Psoas muscle (tissue), 8 donors: ENCODE results near the gene MAPK9. TPM values are rescaled to one million over a fixed set of nuclear protein-coding genes. Genes with fewer than 3 reads are reported as not detected.

Experiments used
- ATAC-seq, 4 donors: fragments of 200-7000 bp; cut with Tn5 transposase; one replicate each; pipeline ENCODE4 v1.9.1; 2020; ENCODE audit warnings: moderate library complexity in 3 of 4, mild to moderate bottlenecking in 2 of 4
- DNase-seq, 2 donors: peaks; one replicate each; pipeline ENCODE4 v3.0.0-alpha.2; 2020
- H3K27ac ChIP-seq: fragments of 200-600 bp; one replicate; pipeline ENCODE4 v1.8.0; 2022
- H3K27me3 ChIP-seq, 3 donors: fragments of 200-600 bp in 1 of 3; one replicate each; pipeline versions ENCODE4 v1.6.1 to v1.8.0; 2013 to 2022; ENCODE audit warnings: low read length in 2 of 3, mild to moderate bottlenecking in 2 of 3, moderate library complexity in 1 of 3; ENCODE audit not compliant: insufficient read depth in 3 of 3
- H3K36me3 ChIP-seq, 2 donors: fragments of 200-600 bp in 1 of 2; one replicate each; pipeline versions ENCODE4 v1.6.1 to v1.8.0; 2013 to 2022; ENCODE audit warnings: low read depth in 1 of 2, mild to moderate bottlenecking in 1 of 2, moderate library complexity in 1 of 2; ENCODE audit not compliant: insufficient read depth in 1 of 2
- H3K4me1 ChIP-seq: fragments of 200-600 bp; one replicate; pipeline ENCODE4 v1.8.0; 2022
- H3K4me3 ChIP-seq: fragments of 200-600 bp; one replicate; pipeline ENCODE4 v1.8.0; 2022; ENCODE audit warnings: mild to moderate bottlenecking
- H3K9me3 ChIP-seq: fragments of 200-600 bp; one replicate; pipeline ENCODE4 v1.8.0; 2022
- CTCF ChIP-seq: fragments of 200-600 bp; IDR thresholded peaks from one replicate; pipeline ENCODE4 v1.8.0; 2022; ENCODE audit warnings: antibody characterized with exemption
- WGBS, 3 donors: extraction: QIAGEN DNeasy Blood & Tissue Kit; methylation state at CpG; one replicate each; pipeline versions ENCODE4 v1.1.6 to v1.1.7; 2013; 5-methylcytosine and 5-hydroxymethylcytosine counted together
- intact Hi-C, 2 donors: fragments of 100-400 bp; cut with DNase I; formaldehyde crosslinking; loops; one replicate each; pipeline versions ENCODE4 v1.11.0 to v1.14.2; 2022
- polyA plus RNA-seq, 3 donors: library from polyadenylated mRNA; stranded (reverse); fragments of 200-250 nt; gene quantifications; one replicate each; pipeline ENCODE4 v1.2.3, GENCODE V29; 2013
- total RNA-seq, 4 donors: library from RNA; stranded (reverse); fragmentation: NEBNext Ultra II Directional in 2 of 4; extraction: Animal tissue kit (Norgen Biotek cat#: 25700) in 2 of 4; gene quantifications; one replicate each; pipeline versions ENCODE4 v1.2.1 to v1.2.4, GENCODE V29; 2021 to 2023
- donor health status: healthy with polysubstance abuse.
- donor health status: DM: no; HTN: no; CAD: no; lungs with moderate emphysema.
- donor health status: Bipolar disorder and iron deficiency.
- donor health status: healthy.
- donor health status: DM: yes; HTN: yes; CAD: no.
- donor health status: DM: no; HTN: no; CAD: no.
- donor health status: DM: no; HTN: no; CAD: no.
- donor health status: DM: yes; HTN: yes; CAD: no.

Gene MAPK9
- total and polyA plus RNA-seq, 7 donors = 16.1 to 40.1 (median 34.3) TPM

- DNase-seq (peak; percentile 76 to 77), ATAC-seq (peak; percentile 57 to 80 (median 72))
- Histone ChIP-seq H3K9me3 (no peaks in the 10 kb centered on the region), H3K27ac (peak overlapping the region; percentile 41), H3K36me3 (peaks cover 0 to 4% of the 10 kb centered on the region in 2 donors), H3K4me3 (no peak overlapping the region), H3K27me3 (no peaks in the 10 kb centered on the region), H3K4me1 (no peaks in the 10 kb centered on the region)
- intact Hi-C loops = no loop called here
- no peak for TF ChIP-seq CTCF
- 72 to 73% (median 73%) methylated on average over 16 of the region's 16 CpGs for WGBS, 3 donors
These were observed 39.1 kb upstream of the MAPK9 start for GRCh38 chr5:180330810-180331646.

- H3K4me3 ChIP-seq = no peak overlapping the region
- H3K4me1 ChIP-seq = no peaks in the 10 kb centered on the region
- H3K27me3 ChIP-seq = no peaks in the 10 kb centered on the region
- H3K9me3 ChIP-seq = no peaks in the 10 kb centered on the region
- DNase-seq (no peak), ATAC-seq (no peak)
- TF ChIP-seq CTCF = no peak
- H3K36me3 ChIP-seq = peaks cover 0 to 4% of the 10 kb centered on the region in 2 donors
- H3K27ac ChIP-seq = no peak overlapping the region
- 86 to 89% (median 87%) methylated on average over 5 of the region's 5 CpGs for WGBS, 3 donors
- intact Hi-C loops = no loop called here
These were observed 38.4 kb upstream of the MAPK9 start for GRCh38 chr5:180330270-180330648.

GRCh38 chr5:180329606-180330269, 37.9 kb upstream of the MAPK9 start:
- no peaks in the 10 kb centered on the region for H3K9me3 ChIP-seq
- no peaks in the 10 kb centered on the region for H3K27me3 ChIP-seq
- no peak overlapping the region for H3K27ac ChIP-seq
- 85 to 90% (median 87%) methylated on average over 8 of the region's 8 CpGs for WGBS, 3 donors
- H3K36me3 ChIP-seq = peaks cover 0 to 2% of the 10 kb centered on the region in 2 donors
- no peak overlapping the region for H3K4me3 ChIP-seq
- DNase-seq = no peak
- no peak for ATAC-seq
- TF ChIP-seq CTCF = no peak
- intact Hi-C loops = loop anchor here in 1 of 2 donors (2.0 to 10.0 kb wide), 2 partner anchors 35 to 205 kb away; no protein-coding TSS in a partner anchor
- no peaks in the 10 kb centered on the region for H3K4me1 ChIP-seq

GRCh38 chr5:180329138-180329435, 37.2 kb upstream of the MAPK9 start:
- Histone ChIP-seq H3K4me3 (no peak overlapping the region), H3K27ac (no peak overlapping the region), H3K9me3 (no peaks in the 10 kb centered on the region), H3K36me3 (no peaks in the 10 kb centered on the region), H3K4me1 (no peaks in the 10 kb centered on the region), H3K27me3 (no peaks in the 10 kb centered on the region)
- no peak for TF ChIP-seq CTCF
- ATAC-seq (no peak), DNase-seq (no peak)
- intact Hi-C loops = loop anchor here in 1 of 2 donors (2.0 to 10.0 kb wide), 2 partner anchors 34 to 204 kb away; no protein-coding TSS in a partner anchor
- 89 to 94% (median 92%) methylated on average over 7 of the region's 7 CpGs for WGBS, 3 donors
